ENCODE data around the gene TBC1D8. TPM values are rescaled to one million over a fixed set of nuclear protein-coding genes. Genes with fewer than 3 reads are reported as not detected.

Gene TBC1D8
- total RNA-seq, 2 donors from 2014 or later, result 16.1 to 37.3 TPM

Other genes with a start within 250 kb of the TBC1D8 start
- gene RPL31, start 149.1 kb downstream of the TBC1D8 start, total RNA-seq, result 1,000 to 10,000 TPM; 1,084 to 1,104 TPM
- 10 to 100 TPM; 50.6 to 55.5 TPM for gene CNOT11, start 101.5 kb upstream of the TBC1D8 start, total RNA-seq
- gene RNF149, start 157.3 kb upstream of the TBC1D8 start, total RNA-seq, result 10 to 100 TPM; 56.9 to 57.0 TPM
- gene CREG2, start 236.1 kb upstream of the TBC1D8 start, total RNA-seq, result under 1 TPM; 0.06 to 0.12 TPM